ENCODE data around the gene ARHGAP31.
"Not testable (repeated sequence)": the region's sequence is repeated elsewhere in the genome, so short reads cannot be mapped to it uniquely, and the experiment has no call there.

ARHGAP31 gene

GRCh38 chr3:119294696-119295671 is 801 bp downstream of the ARHGAP31 start:
- DNase-seq: peak in 2 of 3 donors; percentile 35 to 59

GRCh38 chr3:119295816-119296726 is 1.9 kb downstream of the ARHGAP31 start:
- peak; percentile 26 to 60 (median 55) for DNase-seq

- no peak for DNase-seq
These were observed 2.5 kb downstream of the ARHGAP31 start for GRCh38 chr3:119296727-119297122.

GRCh38 chr3:119297169-119297568 is 3.0 kb downstream of the ARHGAP31 start:
- peak in 2 of 3 donors; percentile 35 to 46 for DNase-seq

GRCh38 chr3:119298565-119298941 is 4.4 kb downstream of the ARHGAP31 start:
- DNase-seq: no peak

GRCh38 chr3:119300991-119301391 is 6.8 kb downstream of the ARHGAP31 start:
- DNase-seq: peak; percentile 75 to 90 (median 89)

- DNase-seq: peak; percentile 72 to 78 (median 77)
These were observed 7.5 kb downstream of the ARHGAP31 start for GRCh38 chr3:119301662-119302061.

- DNase-seq: peak; percentile 62 to 81 (median 71)
These were observed 8.7 kb downstream of the ARHGAP31 start for GRCh38 chr3:119302697-119303551.

- no peak for DNase-seq
These were observed 10.1 kb downstream of the ARHGAP31 start for GRCh38 chr3:119304201-119304713.

- peak; percentile 33 to 76 (median 59) for DNase-seq
These were observed 11.1 kb downstream of the ARHGAP31 start for GRCh38 chr3:119305286-119305685.

- DNase-seq: not testable (repeated sequence)
These were observed 12.2 kb downstream of the ARHGAP31 start for GRCh38 chr3:119306378-119306777.

- no peak for DNase-seq
These were observed 14.2 kb downstream of the ARHGAP31 start for GRCh38 chr3:119308355-119308754.

GRCh38 chr3:119309591-119309990 is 15.4 kb downstream of the ARHGAP31 start:
- DNase-seq: no peak

- DNase-seq: peak in 2 of 3 donors; percentile 28 to 29
These were observed 15.9 kb downstream of the ARHGAP31 start for GRCh38 chr3:119310071-119310470.

- peak; percentile 52 to 82 (median 75) for DNase-seq
These were observed 17.1 kb downstream of the ARHGAP31 start for GRCh38 chr3:119311081-119311925.

GRCh38 chr3:119313461-119313860 is 19.3 kb downstream of the ARHGAP31 start:
- DNase-seq: no peak

GRCh38 chr3:119314821-119315220 is 20.6 kb downstream of the ARHGAP31 start:
- DNase-seq: no peak

GRCh38 chr3:119315600-119316312 is 21.6 kb downstream of the ARHGAP31 start:
- no peak for DNase-seq

GRCh38 chr3:119316313-119316670 is 22.1 kb downstream of the ARHGAP31 start:
- DNase-seq: no peak

- no peak for DNase-seq
These were observed 24.7 kb downstream of the ARHGAP31 start for GRCh38 chr3:119318876-119319275.

Measured in suppressor macrophage treated with lipopolysaccharide for 1 hour (primary cell).